ENCODE data around the gene SEPTIN12.

GRCh38 chr16:4736546-4736945, 51.6 kb downstream of the SEPTIN12 start:
- TF ChIP-seq CTCF (IDR thresholded peaks at IDR 0.05; ENCODE audit: low read depth, low read length, missing input control) (no peak), RAD21 (IDR thresholded peaks at IDR 0.05) (no peak), ZBTB33 (IDR thresholded peaks at IDR 0.05) (no peak), RXRA (IDR thresholded peaks at IDR 0.05) (no peak)
